MCF 10A (cell line): ENCODE data around the gene ADAMTS16. TPM values are rescaled to one million over a fixed set of nuclear protein-coding genes. Genes with fewer than 3 reads are reported as not detected.

ENCODE experiments used
- BruUV-seq: library from RNA; stranded (reverse); fragments of 400-500 nt; replicated peaks from 2 replicates; lab custom pipeline; 2021; lab: Mats Ljungman, UMichigan
- CTCF ChIA-PET: fragments of 300-600 bp; sonication (Branson Sonifier 250); formaldehyde crosslinking; extraction: SDS; loops from one replicate; lab custom pipeline; 2021; ENCODE audit warnings: antibody characterized with exemption, inconsistent platforms; lab: Yijun Ruan, JAX
- POLR2A ChIA-PET: fragments of 300-600, 350-650 bp; sonication (Branson Sonifier 250); formaldehyde crosslinking; extraction: SDS; loops from one replicate; lab custom pipeline; 2020; ENCODE audit warnings: antibody characterized with exemption, inconsistent platforms; lab: Yijun Ruan, JAX
- DNase-seq: peaks from one replicate; pipeline ENCODE4 v3.0.0-alpha.2; 2018; ENCODE audit not compliant: unreplicated experiment
- H3K27ac Mint-ChIP-seq: one replicate; pipeline ENCODE4 v1.8.0; 2022; ENCODE audit warnings: mild to moderate bottlenecking, low read depth, mixed read lengths; ENCODE audit not compliant: unreplicated experiment
- H3K27me3 Mint-ChIP-seq: one replicate; pipeline ENCODE4 v1.8.0; 2022; ENCODE audit warnings: mixed read lengths; ENCODE audit not compliant: insufficient read depth, unreplicated experiment
- H3K36me3 Mint-ChIP-seq: one replicate; pipeline ENCODE4 v1.8.0; 2022; ENCODE audit warnings: mild to moderate bottlenecking, moderate library complexity, mixed read lengths; ENCODE audit not compliant: insufficient read depth, unreplicated experiment
- H3K4me1 Mint-ChIP-seq: one replicate; pipeline ENCODE4 v1.8.0; 2022; ENCODE audit warnings: mixed read lengths; ENCODE audit not compliant: insufficient read depth, unreplicated experiment
- H3K4me3 Mint-ChIP-seq: one replicate; pipeline ENCODE4 v1.8.0; 2022; ENCODE audit warnings: mild to moderate bottlenecking, moderate library complexity, mixed read lengths; ENCODE audit not compliant: unreplicated experiment
- H3K9me3 Mint-ChIP-seq: one replicate; pipeline ENCODE4 v1.8.0; 2022; ENCODE audit warnings: mixed read lengths; ENCODE audit not compliant: unreplicated experiment
- CTCF ChIP-seq: fragments of 200-600 bp; IDR thresholded peaks from one replicate; pipeline ENCODE4 v1.8.0; 2022; ENCODE audit warnings: antibody characterized with exemption, mild to moderate bottlenecking; ENCODE audit not compliant: unreplicated experiment
- intact Hi-C: fragments of 100-400 bp; cut with micrococcal nuclease; formaldehyde crosslinking; loops from 2 replicates; pipeline ENCODE4 v1.14.1; 2022
- total RNA-seq: library from RNA; stranded (reverse); gene quantifications from 2 replicates; pipeline ENCODE4 v1.2.3, GENCODE V29; 2022

The ADAMTS16 gene
- total RNA-seq, 1 experiment from 2014 or later = not detected

GRCh38 chr5:5141625-5142525 is 1.7 kb downstream of the ADAMTS16 start:
- Mint-ChIP-seq H3K4me3 (no peak overlapping the region), H3K4me1 (no peaks in the 10 kb centered on the region), H3K27ac (no peak overlapping the region), H3K27me3 (peaks cover 16% of the 10 kb centered on the region), H3K9me3 (no peaks in the 10 kb centered on the region), H3K36me3 (no peaks in the 10 kb centered on the region)
- no TSS peak for BruUV-seq
- peak; percentile 78 for TF ChIP-seq CTCF
- ChIA-PET POLR2A (interaction anchor here (1.7 kb wide), 1 partner anchor 280 kb away, joined by 9 read pairs; the partner anchor contains the start of gene ICE1), CTCF (interaction anchor here (0.6 to 5.0 kb wide), 22 partner anchors 11 to 279 kb away, joined by 3 to 96 read pairs (median 5); partner anchors contain the start of gene ICE1)
- peak; percentile 74 for DNase-seq
- intact Hi-C loops = loop anchor here (1.0 to 2.0 kb wide), 4 partner anchors 203 to 277 kb away; no protein-coding TSS in a partner anchor

- intact Hi-C loops = no loop called here
Measured at GRCh38 chr5:5144441-5144840, 4.3 kb downstream of the ADAMTS16 start.

GRCh38 chr5:5145651-5146529 is 5.8 kb downstream of the ADAMTS16 start:
- Mint-ChIP-seq H3K4me3 (no peak overlapping the region), H3K36me3 (no peaks in the 10 kb centered on the region), H3K9me3 (no peaks in the 10 kb centered on the region), H3K27ac (no peak overlapping the region), H3K27me3 (peaks cover 16% of the 10 kb centered on the region), H3K4me1 (no peaks in the 10 kb centered on the region)
- BruUV-seq = no TSS peak
- ChIA-PET CTCF (interaction anchor here (0.5 to 4.4 kb wide), 3 partner anchors 275 to 1618 kb away, joined by 3 to 96 read pairs (median 3); partner anchors contain the start of gene ICE1), POLR2A (no interaction called here)
- peak; percentile 81 for DNase-seq
- TF ChIP-seq CTCF = no peak
- intact Hi-C loops = no loop called here

More at GRCh38 chr5:5144441-5144840, 4.3 kb downstream of the ADAMTS16 start:
- no peaks in the 10 kb centered on the region for H3K36me3 Mint-ChIP-seq
- H3K4me3 Mint-ChIP-seq = no peak overlapping the region
- TF ChIP-seq CTCF = no peak
- H3K4me1 Mint-ChIP-seq = no peaks in the 10 kb centered on the region
- POLR2A ChIA-PET = interaction anchor here (0.7 to 1.0 kb wide), 2 partner anchors 268 to 278 kb away, joined by 4 to 5 read pairs; partner anchors contain the start of gene ICE1
- no peaks in the 10 kb centered on the region for H3K9me3 Mint-ChIP-seq
- no peak for DNase-seq
- CTCF ChIA-PET = interaction anchor here (0.6 to 4.4 kb wide), 4 partner anchors 248 to 276 kb away, joined by 3 to 96 read pairs (median 22); partner anchors contain the start of gene ICE1
- BruUV-seq = no TSS peak
- peaks cover 16% of the 10 kb centered on the region for H3K27me3 Mint-ChIP-seq
- H3K27ac Mint-ChIP-seq = no peak overlapping the region
